HG03175 (cell line): Measurements from ENCODE around the gene KRT17.
"Not testable (repeated sequence)": the region's sequence is repeated elsewhere in the genome, so short reads cannot be mapped to it uniquely, and the experiment has no call there.

Experiments
- ATAC-seq: cut with Tn5 transposase; IDR thresholded peaks from one replicate; pipeline ENCODE4 v1.9.1; 2021; ENCODE audit warnings: mild to moderate bottlenecking, moderate library complexity; ENCODE audit not compliant: unreplicated experiment

KRT17 gene

DNA sequence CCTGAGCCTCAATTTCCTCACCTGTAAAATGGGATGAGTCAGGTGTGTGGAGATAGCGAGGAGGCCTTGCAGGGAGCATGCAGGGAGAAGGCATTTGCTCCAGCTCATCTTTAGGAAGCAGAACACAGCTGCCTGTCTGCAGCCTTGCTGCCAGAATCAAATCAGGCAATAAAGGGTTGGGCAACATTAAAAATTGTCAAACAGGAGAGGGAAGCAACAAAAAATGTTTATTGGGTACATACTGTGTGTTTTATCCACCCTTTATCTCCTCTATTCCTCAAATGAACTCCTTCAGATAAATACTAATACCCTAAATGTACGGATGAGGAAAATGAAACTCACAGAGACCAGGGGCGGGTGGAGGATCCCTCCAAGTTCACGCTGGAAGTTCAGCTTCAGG, 24.1 kb downstream of the KRT17 start:
- no peak for ATAC-seq

GRCh38 chr17:41599680-41600079, 24.7 kb downstream of the KRT17 start:
- no peak for ATAC-seq

DNA sequence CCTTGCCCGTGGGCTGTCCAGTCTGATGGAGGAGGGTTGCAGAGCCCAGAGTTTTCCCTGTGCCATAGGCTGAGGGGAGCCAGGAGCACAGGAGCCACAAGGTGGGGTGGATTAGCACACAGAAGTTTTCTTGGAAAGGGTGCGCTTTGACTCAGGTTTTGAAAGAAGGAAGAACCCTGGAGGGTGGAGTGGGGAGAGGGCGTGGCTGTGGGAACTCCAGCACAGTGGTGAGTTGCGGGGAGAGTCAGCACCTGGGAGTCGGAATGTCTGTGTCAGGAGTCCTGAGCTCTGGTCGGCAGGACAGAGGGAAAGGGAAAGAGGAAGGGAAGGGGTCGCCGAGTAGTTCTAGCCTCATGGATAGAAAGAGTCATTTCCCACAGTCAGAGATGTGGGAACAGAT, 28.8 kb downstream of the KRT17 start:
- no peak for ATAC-seq

DNA sequence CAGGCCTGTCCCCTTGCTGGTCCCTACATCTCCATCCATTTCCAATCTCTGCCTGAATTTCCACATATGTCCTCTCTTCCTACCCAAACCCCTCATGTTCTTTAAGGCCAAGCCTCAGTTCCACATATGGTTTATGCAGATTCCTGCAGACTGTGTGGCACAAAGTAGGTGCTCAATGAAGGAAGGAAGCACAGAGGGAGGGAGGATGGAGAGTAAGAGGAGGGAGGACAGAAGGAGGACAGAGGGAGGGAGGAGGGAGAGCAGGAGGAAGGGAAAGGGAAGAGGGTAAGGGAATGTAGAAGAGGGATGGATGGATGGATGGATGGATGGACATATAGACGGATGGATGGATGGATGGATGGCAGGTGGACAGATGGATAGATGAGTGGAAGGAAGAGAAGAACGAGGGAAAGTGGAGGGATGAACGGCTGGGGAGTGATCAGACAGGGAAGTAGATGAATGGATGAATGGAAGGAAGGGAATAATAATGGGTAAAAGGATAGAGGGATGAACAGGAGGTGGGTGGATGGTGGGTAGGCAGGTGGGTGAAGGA, 29.9 kb downstream of the KRT17 start:
- ATAC-seq: no peak

- no peak for ATAC-seq
Measured at GRCh38 chr17:41593306-41593981, 30.9 kb downstream of the KRT17 start.

DNA sequence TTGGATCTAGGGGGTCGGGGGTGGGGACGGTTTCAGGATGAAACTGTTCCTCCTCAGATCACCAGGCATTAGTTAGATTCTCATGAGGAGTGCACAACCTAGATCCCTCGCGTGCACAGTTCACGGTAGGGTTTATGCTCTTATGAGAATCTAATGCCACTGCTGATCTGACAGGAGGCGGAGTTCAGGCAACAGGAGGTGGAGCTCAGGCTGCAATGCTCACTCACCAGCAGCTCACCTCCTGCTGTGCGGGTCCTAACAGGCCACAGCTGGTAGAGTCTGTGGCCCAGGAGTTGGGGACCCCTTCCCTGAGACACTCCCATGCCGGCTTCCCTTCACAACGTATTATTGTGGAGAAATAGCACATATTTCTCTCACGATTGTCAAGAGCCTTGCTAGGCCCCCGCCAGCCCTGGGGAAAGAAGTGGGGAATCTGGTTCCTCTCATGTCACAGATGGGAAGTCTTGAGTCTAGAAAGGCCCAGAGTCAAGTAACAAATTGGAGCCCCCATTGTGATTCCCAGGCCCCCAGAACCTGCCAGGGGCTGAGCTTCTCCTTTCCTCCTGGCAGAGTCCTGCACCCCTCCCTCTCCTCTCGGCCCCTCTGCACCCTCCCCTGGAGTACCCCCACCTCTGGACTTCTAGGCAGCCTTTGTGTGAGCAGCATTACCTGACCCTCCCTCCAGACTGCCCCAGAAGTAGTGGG, 31.6 kb downstream of the KRT17 start:
- no peak for ATAC-seq

GRCh38 chr17:41589301-41589700, 35.1 kb downstream of the KRT17 start:
- no peak for ATAC-seq

DNA sequence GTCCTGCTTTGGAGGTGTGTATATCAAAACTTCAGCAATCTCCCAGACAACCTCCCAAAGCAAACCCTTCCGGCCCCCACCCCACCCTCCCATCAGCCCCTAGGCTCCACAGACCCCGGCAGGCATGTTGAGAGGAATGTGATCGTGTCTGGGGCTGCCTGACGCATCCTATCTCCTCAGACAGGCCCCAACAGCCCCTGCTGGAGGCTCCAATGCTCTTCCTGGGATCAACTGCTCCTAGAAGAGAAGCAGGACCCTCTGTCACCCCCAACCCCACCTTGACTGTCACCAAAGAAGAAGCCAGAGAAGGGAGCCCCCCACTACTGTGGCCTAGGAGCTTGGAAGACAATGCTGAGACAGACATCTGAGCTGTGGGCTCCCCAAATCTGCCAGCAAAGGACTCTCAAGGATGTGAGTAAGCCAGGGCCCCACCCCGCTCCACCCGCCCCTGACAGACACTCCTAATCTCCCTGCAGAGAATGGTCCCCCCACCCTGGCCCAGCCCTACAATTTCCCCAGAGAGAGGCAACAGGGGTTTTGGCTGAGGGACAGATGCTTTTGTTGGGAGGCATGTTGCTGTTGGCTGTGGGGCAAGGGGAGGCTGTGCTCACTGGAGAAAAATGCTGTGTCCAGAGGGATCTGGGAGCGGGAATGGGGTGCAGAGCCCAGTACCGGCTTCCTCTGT, 36.1 kb downstream of the KRT17 start:
- no peak for ATAC-seq

GRCh38 chr17:41586863-41587495, 37.4 kb downstream of the KRT17 start, which contains the start of gene KRT14:
TSS of gene KRT14 (minus strand) at chr17:41586895. CDS start at chr17:41586834, 61 bp downstream.
- ATAC-seq: no peak

DNA sequence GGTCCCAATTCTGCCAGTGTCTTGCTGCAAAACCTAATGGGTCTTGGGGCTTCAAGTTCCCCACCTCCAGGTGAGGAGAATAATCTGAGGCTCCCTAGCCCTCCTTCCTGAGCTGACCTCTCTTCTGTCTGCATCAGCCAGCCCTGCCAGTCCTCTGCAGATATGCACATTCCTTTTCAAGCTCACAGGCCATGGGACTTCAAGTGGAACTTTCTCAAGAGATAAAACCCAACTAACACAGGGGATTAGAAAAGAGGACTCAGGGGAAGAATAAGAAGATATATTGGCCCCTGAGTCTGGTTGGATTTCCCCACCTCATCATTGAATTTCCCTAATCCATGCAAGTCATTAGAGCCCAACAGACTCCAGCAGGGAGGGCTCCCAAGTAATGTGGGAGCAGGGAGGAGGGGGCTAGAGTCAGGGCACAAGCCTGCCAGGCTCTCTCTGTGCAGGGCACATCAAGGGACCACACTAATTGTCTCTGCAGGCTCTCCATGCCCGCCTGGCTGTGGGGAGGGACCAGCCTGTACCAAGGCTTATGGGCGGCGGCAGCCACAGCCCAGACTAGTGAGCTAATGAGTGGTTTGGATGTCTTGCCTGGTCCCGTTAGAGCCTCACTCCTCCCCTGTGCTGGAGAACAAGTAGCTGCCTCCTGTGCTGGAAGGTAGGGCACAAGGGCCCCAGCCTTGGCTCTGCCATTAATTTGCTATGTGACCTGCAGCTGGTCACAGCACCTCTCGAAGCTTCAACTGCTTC, 38.9 kb downstream of the KRT17 start:
- no peak for ATAC-seq

DNA sequence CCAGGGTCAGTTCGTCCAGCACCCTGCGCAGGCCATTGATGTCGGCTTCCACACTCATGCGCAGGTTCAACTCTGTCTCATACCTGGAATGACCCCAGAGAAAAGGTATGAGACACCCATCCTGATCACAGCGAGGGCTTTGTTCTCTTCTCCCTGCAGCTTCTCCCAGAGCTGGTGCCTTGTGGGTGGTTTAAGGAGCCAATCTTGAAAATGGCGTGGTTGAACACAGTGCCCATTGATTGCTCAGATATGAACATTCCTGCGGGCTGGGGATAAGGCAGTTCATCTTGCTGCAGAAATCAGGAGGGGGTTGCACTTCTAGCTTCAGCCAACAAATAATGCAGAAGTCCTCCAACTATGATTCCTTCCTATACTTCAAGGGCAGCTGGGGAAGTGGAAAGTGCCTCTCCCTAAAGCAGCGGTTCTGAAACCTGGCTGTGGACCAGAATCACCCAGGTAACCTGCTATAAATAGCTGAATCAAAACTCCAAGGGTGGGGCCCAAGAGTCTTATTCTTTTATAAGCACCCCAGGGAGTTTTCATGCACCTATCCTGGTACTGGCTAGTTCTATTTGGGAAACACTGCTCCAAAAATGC, 39.9 kb downstream of the KRT17 start:
- not testable (repeated sequence) for ATAC-seq

GRCh38 chr17:41583137-41584127, 40.9 kb downstream of the KRT17 start:
- no peak for ATAC-seq

GRCh38 chr17:41582061-41582968, 42.1 kb downstream of the KRT17 start:
- ATAC-seq: not testable (repeated sequence)

DNA sequence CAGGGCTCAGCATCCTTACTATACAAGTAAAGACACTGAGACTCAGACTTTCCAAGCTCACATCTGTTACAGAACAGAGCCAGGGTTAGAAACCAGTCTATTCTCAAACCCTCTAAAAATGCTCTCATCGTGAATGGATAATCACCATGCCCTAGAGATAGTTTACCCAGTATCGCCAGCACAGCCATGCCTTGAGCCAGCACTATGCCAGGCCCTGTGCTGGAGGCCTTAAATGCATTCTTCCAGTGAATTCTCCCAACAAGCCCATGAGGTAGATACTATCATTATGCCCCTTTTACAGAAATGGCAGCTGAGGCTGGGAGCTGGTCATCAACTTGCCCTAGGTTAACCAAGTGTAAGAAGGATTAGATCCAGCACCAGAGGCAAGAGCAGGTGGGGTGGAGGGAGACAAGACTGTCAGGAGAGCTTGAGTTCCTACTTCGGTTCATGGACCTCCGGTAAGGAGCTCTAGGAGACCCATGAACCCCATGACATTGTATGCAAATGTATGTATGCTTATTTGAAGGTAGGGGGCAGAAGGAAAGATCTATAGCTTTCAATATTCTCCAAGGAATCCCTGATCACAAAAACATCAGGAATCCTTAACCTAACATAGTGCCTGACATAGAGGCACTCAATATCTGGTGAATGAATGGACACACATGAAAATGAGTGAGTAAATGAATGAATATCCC, 42.9 kb downstream of the KRT17 start:
- ATAC-seq: no peak

GRCh38 chr17:41580687-41581365, 43.5 kb downstream of the KRT17 start:
- ATAC-seq: no peak

GRCh38 chr17:41580244-41580575, 44.2 kb downstream of the KRT17 start:
- ATAC-seq: no peak
